ENCODE data around the gene ECE2. TPM values are rescaled to one million over a fixed set of nuclear protein-coding genes. Genes with fewer than 3 reads are reported as not detected.

Gene ECE2
- total RNA-seq, 6 experiments from 2014 or later = not detected

GRCh38 chr3:184289426-184289938, 13.7 kb downstream of the ECE2 start:
- peak; percentile 85 for TF ChIP-seq CTCF (IDR thresholded peaks at IDR 0.05)
- peak; percentile 27 for DNase-seq
- Mint-ChIP-seq H3K27ac (no peak overlapping the region), H3K27me3 (ENCODE audit: insufficient read depth) (peaks cover 29% of the 10 kb centered on the region), H3K4me3 (no peak overlapping the region), H3K9me3 (no peaks in the 10 kb centered on the region), H3K4me1 (ENCODE audit: low read depth) (no peaks in the 10 kb centered on the region), H3K36me3 (ENCODE audit: low read depth) (no peaks in the 10 kb centered on the region)

GRCh38 chr3:184290331-184290730, 14.5 kb downstream of the ECE2 start:
- Mint-ChIP-seq H3K9me3 (no peaks in the 10 kb centered on the region), H3K27me3 (ENCODE audit: insufficient read depth) (peaks cover 31% of the 10 kb centered on the region), H3K4me1 (ENCODE audit: low read depth) (no peaks in the 10 kb centered on the region), H3K36me3 (ENCODE audit: low read depth) (no peaks in the 10 kb centered on the region), H3K27ac (no peak overlapping the region), H3K4me3 (no peak overlapping the region)
- DNase-seq = no peak
- no peak for TF ChIP-seq CTCF (IDR thresholded peaks at IDR 0.05)

DNA sequence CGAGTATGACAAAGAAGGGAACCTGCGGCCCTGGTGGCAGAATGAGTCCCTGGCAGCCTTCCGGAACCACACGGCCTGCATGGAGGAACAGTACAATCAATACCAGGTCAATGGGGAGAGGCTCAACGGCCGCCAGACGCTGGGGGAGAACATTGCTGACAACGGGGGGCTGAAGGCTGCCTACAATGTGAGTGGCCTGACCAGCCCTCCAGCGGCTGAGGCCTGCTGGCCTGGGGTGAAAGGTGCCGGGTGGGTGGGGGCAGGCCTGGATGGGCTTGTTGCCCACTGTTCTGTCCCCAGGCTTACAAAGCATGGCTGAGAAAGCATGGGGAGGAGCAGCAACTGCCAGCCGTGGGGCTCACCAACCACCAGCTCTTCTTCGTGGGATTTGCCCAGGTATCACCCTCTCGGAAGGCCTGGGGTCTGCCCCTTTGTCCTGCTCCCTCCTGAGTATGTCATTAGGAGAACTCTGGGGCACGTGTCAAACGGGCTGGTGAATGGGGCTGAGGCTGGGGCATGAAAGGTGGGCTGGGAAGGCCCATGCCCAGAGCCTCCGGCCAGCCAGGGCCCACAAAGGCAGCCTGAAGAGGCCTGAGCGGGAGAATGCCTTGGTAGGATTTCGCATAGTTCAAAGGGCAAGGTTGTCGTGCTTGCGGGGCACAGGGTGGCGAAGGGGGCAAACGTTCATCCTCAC, 15.4 kb downstream of the ECE2 start:
- Mint-ChIP-seq H3K27ac (no peak overlapping the region), H3K9me3 (no peaks in the 10 kb centered on the region), H3K4me3 (no peak overlapping the region), H3K4me1 (ENCODE audit: low read depth) (no peaks in the 10 kb centered on the region), H3K27me3 (ENCODE audit: insufficient read depth) (peaks cover 28% of the 10 kb centered on the region), H3K36me3 (ENCODE audit: low read depth) (no peaks in the 10 kb centered on the region)
- TF ChIP-seq CTCF (IDR thresholded peaks at IDR 0.05) = no peak
- no peak for DNase-seq

GRCh38 chr3:184291738-184292445, 16.1 kb downstream of the ECE2 start:
- no peak for TF ChIP-seq CTCF (IDR thresholded peaks at IDR 0.05)
- no peak overlapping the region for H3K4me3 Mint-ChIP-seq
- no peaks in the 10 kb centered on the region for H3K36me3 Mint-ChIP-seq (ENCODE audit: low read depth)
- H3K27ac Mint-ChIP-seq = no peak overlapping the region
- peaks cover 21% of the 10 kb centered on the region for H3K27me3 Mint-ChIP-seq (ENCODE audit: insufficient read depth)
- no peak for DNase-seq
- H3K9me3 Mint-ChIP-seq = no peaks in the 10 kb centered on the region
- H3K4me1 Mint-ChIP-seq (ENCODE audit: low read depth) = no peaks in the 10 kb centered on the region

- no peak overlapping the region for H3K4me3 Mint-ChIP-seq
These were observed 19.9 kb downstream of the ECE2 start for GRCh38 chr3:184295771-184296170.

More at GRCh38 chr3:184295771-184296170, 19.9 kb downstream of the ECE2 start:
- Mint-ChIP-seq H3K9me3 (no peaks in the 10 kb centered on the region), H3K27ac (no peak overlapping the region), H3K4me1 (ENCODE audit: low read depth) (peaks cover 15% of the 10 kb centered on the region), H3K27me3 (ENCODE audit: insufficient read depth) (peaks cover 15% of the 10 kb centered on the region), H3K36me3 (ENCODE audit: low read depth) (peaks cover 14% of the 10 kb centered on the region)
- no peak for TF ChIP-seq CTCF (IDR thresholded peaks at IDR 0.05)
- no peak for DNase-seq

All from HFFc6 (cell line).